H1 (cell line): ENCODE results near the gene PLPPR4.

Experiments
- EP300 ChIP-seq, 2 experiments: IDR thresholded peaks; 1 replicate in 1 of 2; 2 replicates in 1 of 2; pipeline ENCODE4 v1.6.1; 2011 to 2012; ENCODE audit warnings: low read depth in 2 of 2, low read length in 2 of 2, mild to moderate bottlenecking in 2 of 2, borderline replicate concordance in 1 of 2, inconsistent platforms in 1 of 2, moderate library complexity in 1 of 2
- POLR2A ChIP-seq, 2 experiments: IDR thresholded peaks; 1 replicate in 1 of 2; 2 replicates in 1 of 2; pipeline ENCODE4 v1.6.1; 2011; ENCODE audit warnings: low read depth in 2 of 2, low read length in 2 of 2, mild to moderate bottlenecking in 2 of 2; ENCODE audit errors: control extremely low read depth in 1 of 2
- POLR2AphosphoS5 ChIP-seq: IDR thresholded peaks from 2 replicates; pipeline ENCODE4 v1.6.1; 2011; ENCODE audit warnings: low read depth, low read length
- RFX5 ChIP-seq: IDR thresholded peaks from 2 replicates; pipeline ENCODE4 v1.6.1; 2011; ENCODE audit warnings: low read depth, low read length, improper control_type of control experiment, borderline replicate concordance
- TF ChIP-seq, protein P1 (sequence below), 3 experiments: IDR thresholded peaks; 1 replicate in 2 of 3; 2 replicates in 1 of 3; pipeline versions ENCODE4 v1.5.1 to v1.6.1; 2011; ENCODE audit warnings: low read length in 3 of 3, mild to moderate bottlenecking in 3 of 3, inconsistent platforms in 2 of 3, low read depth in 1 of 3, moderate library complexity in 1 of 3; ENCODE audit not compliant: insufficient read depth in 1 of 3; ENCODE audit errors: control extremely low read depth in 1 of 3

GRCh38 chr1:99326215-99326949, 62.1 kb downstream of the PLPPR4 start:
- TF ChIP-seq POLR2AphosphoS5 (no peak), POLR2A (IDR thresholded peaks at IDR 0.05; ENCODE audit: control extremely low read depth in 1 of 2, low read depth in 2 of 2, low read length in 2 of 2) (no peak), EP300 (IDR thresholded peaks at IDR 0.05; ENCODE audit: borderline replicate concordance in 1 of 2, low read depth in 2 of 2, low read length in 2 of 2) (no peak), RFX5 (no peak)
- TF ChIP-seq, protein P1, sequence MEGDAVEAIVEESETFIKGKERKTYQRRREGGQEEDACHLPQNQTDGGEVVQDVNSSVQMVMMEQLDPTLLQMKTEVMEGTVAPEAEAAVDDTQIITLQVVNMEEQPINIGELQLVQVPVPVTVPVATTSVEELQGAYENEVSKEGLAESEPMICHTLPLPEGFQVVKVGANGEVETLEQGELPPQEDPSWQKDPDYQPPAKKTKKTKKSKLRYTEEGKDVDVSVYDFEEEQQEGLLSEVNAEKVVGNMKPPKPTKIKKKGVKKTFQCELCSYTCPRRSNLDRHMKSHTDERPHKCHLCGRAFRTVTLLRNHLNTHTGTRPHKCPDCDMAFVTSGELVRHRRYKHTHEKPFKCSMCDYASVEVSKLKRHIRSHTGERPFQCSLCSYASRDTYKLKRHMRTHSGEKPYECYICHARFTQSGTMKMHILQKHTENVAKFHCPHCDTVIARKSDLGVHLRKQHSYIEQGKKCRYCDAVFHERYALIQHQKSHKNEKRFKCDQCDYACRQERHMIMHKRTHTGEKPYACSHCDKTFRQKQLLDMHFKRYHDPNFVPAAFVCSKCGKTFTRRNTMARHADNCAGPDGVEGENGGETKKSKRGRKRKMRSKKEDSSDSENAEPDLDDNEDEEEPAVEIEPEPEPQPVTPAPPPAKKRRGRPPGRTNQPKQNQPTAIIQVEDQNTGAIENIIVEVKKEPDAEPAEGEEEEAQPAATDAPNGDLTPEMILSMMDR (IDR thresholded peaks at IDR 0.05; ENCODE audit: control extremely low read depth in 1 of 3, insufficient read depth in 1 of 3, low read depth in 1 of 3, low read length in 3 of 3) = peak in 2 of 3 experiments; percentile 21 to 48; a peak in 2 of 4 replicates
